A673 (cell line): ENCODE results near the gene DUSP6.

Source experiments
- CTCF ChIP-seq: fragments of 300-800, 200-600 bp; sonication (generic); conservative IDR thresholded peaks from 2 replicates; pipeline ENCODE4 v1.5.1; 2017; ENCODE audit warnings: low read depth, mild to moderate bottlenecking, antibody characterized with exemption, low read length, moderate library complexity, mixed read lengths
- EZH2 ChIP-seq: fragments of 200-600 bp; sonication (generic); IDR thresholded peaks from 2 replicates; pipeline ENCODE4 v1.6.1; 2017; ENCODE audit warnings: borderline replicate concordance, low read depth, mild to moderate bottlenecking, mixed read lengths, antibody characterized with exemption, low read length; ENCODE audit not compliant: poor library complexity, severe bottlenecking

GRCh38 chr12:89366676-89367364 is 14.5 kb upstream of the DUSP6 start:
- no peak for TF ChIP-seq CTCF
- TF ChIP-seq EZH2: no peak
